HEK293 (cell line): ENCODE data around the gene MTA1.
A peak's percentile ranks its signal among the peaks of the same experiment; 100 is the strongest.

ENCODE experiments used
- CTCF ChIA-PET: fragments of 350-600 bp; formaldehyde crosslinking; extraction: SDS; loops from one replicate; lab custom pipeline; 2021; ENCODE audit warnings: antibody characterized with exemption; lab: Yijun Ruan, JAX
- POLR2A ChIA-PET: fragments of 300-600 bp; formaldehyde crosslinking; extraction: SDS; loops from one replicate; lab custom pipeline; 2020; ENCODE audit warnings: antibody characterized with exemption, inconsistent platforms; lab: Yijun Ruan, JAX
- H3K27ac ChIP-seq: fragments of 200-500 bp; sonication (Bioruptor generic); 2 replicates; pipeline ENCODE4 v1.5.1; 2014; ENCODE audit warnings: low read depth, low read length, control low read depth, inconsistent platforms; ENCODE audit errors: extremely low read depth
- H3K36me3 ChIP-seq, 2 experiments: fragments of 200-500 bp in 1 of 2; sonication (Bioruptor generic) in 1 of 2; 1 replicate in 1 of 2; 2 replicates in 1 of 2; pipeline ENCODE4 v1.5.1; 2014 to 2017; ENCODE audit warnings: inconsistent platforms in 2 of 2, low read length in 2 of 2; ENCODE audit not compliant: control insufficient read depth in 2 of 2, insufficient read depth in 1 of 2
- H3K4me1 ChIP-seq: fragments of 200-500 bp; sonication (Bioruptor generic); 2 replicates; pipeline ENCODE4 v1.5.1; 2014; ENCODE audit warnings: mild to moderate bottlenecking, low read length, inconsistent platforms; ENCODE audit not compliant: control insufficient read depth, insufficient read depth
- H3K4me3 ChIP-seq: 2 replicates; pipeline ENCODE4 v1.5.1; 2011; ENCODE audit warnings: low read depth, mild to moderate bottlenecking, control low read depth, low read length, moderate library complexity
- H3K9me3 ChIP-seq: fragments of 200-500 bp; sonication (Bioruptor generic); 2 replicates; pipeline ENCODE4 v1.5.1; 2014; ENCODE audit warnings: low read depth, low read length, inconsistent platforms; ENCODE audit not compliant: control insufficient read depth, insufficient read depth
- BCL11B ChIP-seq: fragments of 450-650 bp; formaldehyde crosslinking; IDR thresholded peaks from 2 replicates; pipeline ENCODE4 v1.5.1; 2016; ENCODE audit warnings: low read depth, missing biosample characterization, missing genetic modification characterization
- BCL6B ChIP-seq: fragments of 450-650 bp; formaldehyde crosslinking; IDR thresholded peaks from 2 replicates; pipeline ENCODE4 v1.5.1; 2017; ENCODE audit warnings: missing biosample characterization, missing genetic modification characterization
- GLIS1 ChIP-seq: fragments of 450-650 bp; formaldehyde crosslinking; IDR thresholded peaks from 2 replicates; pipeline ENCODE4 v1.5.1; 2016; ENCODE audit warnings: missing biosample characterization, missing genetic modification characterization
- KLF10 ChIP-seq: fragments of 450-650 bp; IDR thresholded peaks from 2 replicates; pipeline ENCODE4 v1.5.1; 2018; ENCODE audit warnings: missing biosample characterization, mild to moderate bottlenecking, missing genetic modification characterization
- KLF7 ChIP-seq: fragments of 450-650 bp; formaldehyde crosslinking; IDR thresholded peaks from 2 replicates; pipeline ENCODE4 v1.5.1; 2016; ENCODE audit warnings: missing biosample characterization, missing genetic modification characterization, borderline replicate concordance
- MYNN ChIP-seq: fragments of 450-650 bp; formaldehyde crosslinking; IDR thresholded peaks from 2 replicates; pipeline ENCODE4 v1.5.1; 2016; ENCODE audit warnings: missing biosample characterization, missing genetic modification characterization, borderline replicate concordance
- TSHZ1 ChIP-seq: fragments of 450-650 bp; formaldehyde crosslinking; IDR thresholded peaks from 2 replicates; pipeline ENCODE4 v1.5.1; 2016; ENCODE audit warnings: missing biosample characterization, missing genetic modification characterization, borderline replicate concordance
- YY2 ChIP-seq: fragments of 450-650 bp; formaldehyde crosslinking; IDR thresholded peaks from 2 replicates; pipeline ENCODE4 v1.5.1; 2016; ENCODE audit warnings: missing biosample characterization, missing genetic modification characterization
- ZBTB49 ChIP-seq: fragments of 450-650 bp; formaldehyde crosslinking; IDR thresholded peaks from 2 replicates; pipeline ENCODE4 v1.5.1; 2016; ENCODE audit warnings: missing biosample characterization, missing genetic modification characterization, low read depth
- ZBTB7A ChIP-seq: fragments of 450-650 bp; formaldehyde crosslinking; IDR thresholded peaks from 2 replicates; pipeline ENCODE4 v1.5.1; 2016; ENCODE audit warnings: low read depth, missing biosample characterization, missing genetic modification characterization
- ZIC2 ChIP-seq: fragments of 450-650 bp; formaldehyde crosslinking; IDR thresholded peaks from 2 replicates; pipeline ENCODE4 v1.5.1; 2016; ENCODE audit warnings: missing biosample characterization, missing genetic modification characterization
- ZNF175 ChIP-seq: fragments of 450-650 bp; formaldehyde crosslinking; IDR thresholded peaks from 2 replicates; pipeline ENCODE4 v1.5.1; 2016; ENCODE audit warnings: missing biosample characterization, missing genetic modification characterization
- ZNF26 ChIP-seq: fragments of 450-650 bp; formaldehyde crosslinking; IDR thresholded peaks from 2 replicates; pipeline ENCODE4 v1.5.1; 2016; ENCODE audit warnings: missing biosample characterization, missing genetic modification characterization
- ZNF266 ChIP-seq: fragments of 450-650 bp; formaldehyde crosslinking; IDR thresholded peaks from 2 replicates; pipeline ENCODE4 v1.5.1; 2016; ENCODE audit warnings: missing biosample characterization, missing genetic modification characterization, low read depth
- ZNF366 ChIP-seq: fragments of 450-650 bp; formaldehyde crosslinking; conservative IDR thresholded peaks from 2 replicates; pipeline ENCODE4 v1.5.1; 2016; ENCODE audit warnings: missing biosample characterization, missing genetic modification characterization
- ZNF404 ChIP-seq: fragments of 450-650 bp; formaldehyde crosslinking; IDR thresholded peaks from 2 replicates; pipeline ENCODE4 v1.5.1; 2017; ENCODE audit warnings: missing biosample characterization, missing genetic modification characterization
- ZNF449 ChIP-seq: fragments of 450-650 bp; formaldehyde crosslinking; IDR thresholded peaks from 2 replicates; pipeline ENCODE4 v1.5.1; 2017; ENCODE audit warnings: missing biosample characterization, mild to moderate bottlenecking, missing genetic modification characterization, moderate library complexity
- ZNF596 ChIP-seq: fragments of 450-650 bp; IDR thresholded peaks from 2 replicates; pipeline ENCODE4 v1.5.0; 2018; ENCODE audit warnings: missing biosample characterization, mild to moderate bottlenecking, missing genetic modification characterization, moderate library complexity
- ZNF600 ChIP-seq: fragments of 450-650 bp; formaldehyde crosslinking; IDR thresholded peaks from 2 replicates; pipeline ENCODE4 v1.5.1; 2016; ENCODE audit warnings: missing biosample characterization, missing genetic modification characterization
- ZNF792 ChIP-seq: fragments of 450-650 bp; formaldehyde crosslinking; IDR thresholded peaks from 2 replicates; pipeline ENCODE4 v1.5.1; 2016; ENCODE audit warnings: missing biosample characterization, missing genetic modification characterization
- ZNF830 ChIP-seq: fragments of 450-650 bp; IDR thresholded peaks from 2 replicates; pipeline ENCODE4 v1.5.0; 2018; ENCODE audit warnings: missing biosample characterization, missing genetic modification characterization, low read depth, mild to moderate bottlenecking, moderate library complexity
- ZSCAN23 ChIP-seq: fragments of 450-650 bp; formaldehyde crosslinking; IDR thresholded peaks from 2 replicates; pipeline ENCODE4 v1.5.1; 2016; ENCODE audit warnings: missing biosample characterization, missing genetic modification characterization

The MTA1 gene

GRCh38 chr14:105417690-105418121, 1.9 kb upstream of the MTA1 start:
- Histone ChIP-seq H3K4me1 (peaks cover 9% of the 10 kb centered on the region), H3K9me3 (no peaks in the 10 kb centered on the region), H3K27ac (no peak overlapping the region), H3K4me3 (no peak overlapping the region), H3K36me3 (peaks cover 0 to 16% of the 10 kb centered on the region in 2 experiments; a peak in 2 of 3 replicates)
- CTCF ChIA-PET, result interaction anchor here (1.3 kb wide), 1 partner anchor 72 kb away, joined by 4 read pairs; no protein-coding TSS in a partner anchor
- no peak for TF ChIP-seq ZNF266 (tag by site-specific recombination)
- peak; percentile 81 for TF ChIP-seq ZIC2 (tag by site-specific recombination)
- TF ChIP-seq BCL11B (tag by site-specific recombination), result 0 out of 2 replicates have a peak, but pooled peaks have one; percentile 9
- TF ChIP-seq GLIS1, result peak; percentile 79
- peak; percentile 33; the same call in 1 of the 2 replicates for TF ChIP-seq KLF10 (tag by site-specific recombination)
- TF ChIP-seq MYNN (tag by site-specific recombination), result no peak
- POLR2A ChIA-PET, result no interaction called here

- POLR2A ChIA-PET, result no interaction called here
- CTCF ChIA-PET, result interaction anchor here (1.3 kb wide), 1 partner anchor 71 kb away, joined by 4 read pairs; no protein-coding TSS in a partner anchor
- Histone ChIP-seq H3K27ac (0 out of 2 replicates have a peak overlapping the region, but pooled peaks have one; percentile 58), H3K36me3 (peaks cover 4 to 18% of the 10 kb centered on the region in 2 experiments; a peak in 2 of 3 replicates), H3K9me3 (no peaks in the 10 kb centered on the region), H3K4me1 (peaks cover 10% of the 10 kb centered on the region), H3K4me3 (peak overlapping the region; percentile 74; the same call in 1 of the 2 replicates)
- TF ChIP-seq ZNF792 (tag by site-specific recombination), result no peak
- TF ChIP-seq YY2 (tag by site-specific recombination), result no peak
- no peak for TF ChIP-seq ZNF830
- TF ChIP-seq ZNF449 (tag by site-specific recombination), result peak; percentile 94
- TF ChIP-seq BCL6B (tag by site-specific recombination), result no peak
- TF ChIP-seq TSHZ1 (tag by site-specific recombination), result no peak
- TF ChIP-seq ZNF26 (tag by site-specific recombination), result no peak
- no peak for TF ChIP-seq ZBTB7A (tag by site-specific recombination)
- TF ChIP-seq ZNF175, result no peak
- no peak for TF ChIP-seq KLF7 (tag by site-specific recombination)
- TF ChIP-seq ZNF366 (tag by site-specific recombination), result no peak
- TF ChIP-seq ZBTB49, result no peak
- no peak for TF ChIP-seq ZSCAN23 (tag by site-specific recombination)
- no peak for TF ChIP-seq ZNF596
- no peak for TF ChIP-seq ZNF404 (tag by site-specific recombination)
- TF ChIP-seq ZNF600 (tag by site-specific recombination), result peak; percentile 37; the same call in 1 of the 2 replicates
- 0 out of 2 replicates have a peak, but pooled peaks have one; percentile 3 for TF ChIP-seq BCL11B (tag by site-specific recombination)
Observed at GRCh38 chr14:105418269-105419194, 1.1 kb upstream of the MTA1 start.
